Ovary (tissue), 10 donors: Measurements from ENCODE around the gene CDKN2B-AS1. TPM values are rescaled to one million over a fixed set of nuclear protein-coding genes. Genes with fewer than 3 reads are reported as not detected.
"Not testable (repeated sequence)": the region's sequence is repeated elsewhere in the genome, so short reads cannot be mapped to it uniquely, and the experiment has no call there.

Experiments
- DNase-seq, 5 donors: peaks; one replicate each; pipeline ENCODE4 v3.0.0-alpha.2; 2019 to 2020
- H3K27ac ChIP-seq, 2 donors: fragments of 200-600 bp; one replicate each; pipeline versions ENCODE4 v1.5.1 to v1.8.0; 2019 to 2022
- H3K27me3 ChIP-seq: fragments of 200-600 bp; one replicate; pipeline ENCODE4 v1.8.0; 2022
- H3K36me3 ChIP-seq: fragments of 200-600 bp; sonication (generic); one replicate; pipeline ENCODE4 v1.5.1; 2019
- H3K4me1 ChIP-seq: one replicate; pipeline ENCODE4 v1.8.1; 2013; ENCODE audit warnings: mild to moderate bottlenecking, moderate library complexity; ENCODE audit not compliant: insufficient read depth
- H3K4me3 ChIP-seq: fragments of 200-600 bp; sonication (generic); one replicate; pipeline ENCODE4 v1.5.1; 2017
- H3K9me3 ChIP-seq, 2 donors: fragments of 200-600 bp in 1 of 2; sonication (generic) in 1 of 2; one replicate each; pipeline versions ENCODE4 v1.5.1 to v1.8.1; 2013 to 2019; ENCODE audit warnings: mild to moderate bottlenecking in 1 of 2, moderate library complexity in 1 of 2
- EP300 ChIP-seq: sonication (generic); formaldehyde crosslinking; IDR thresholded peaks from one replicate; pipeline ENCODE4 v1.6.1; 2017; ENCODE audit warnings: antibody characterized with exemption
- POLR2A ChIP-seq: fragments of 450-650 bp; IDR thresholded peaks from one replicate; pipeline ENCODE4 v1.6.1; 2017; ENCODE audit warnings: antibody characterized with exemption, mild to moderate bottlenecking, moderate library complexity
- WGBS, 3 donors: extraction: QIAGEN DNeasy Blood & Tissue Kit in 1 of 3; methylation state at CpG; one replicate each; pipeline versions ENCODE4 v1.1.5 to v1.1.7; 2013 to 2017; 5-methylcytosine and 5-hydroxymethylcytosine counted together
- intact Hi-C, 4 donors: fragments of 100-400 bp; cut with DNase I; formaldehyde crosslinking; loops; one replicate each; pipeline versions ENCODE4 v1.11.0 to v1.15.1; 2022 to 2023
- long read RNA-seq, 3 donors: library from polyadenylated mRNA in 2 of 3; unstranded in 2 of 3; transcript quantifications; one replicate each; pipeline ENCODE4 v2.0.0 and lab custom pipeline, GENCODE V29; 2021 to 2026
- polyA plus RNA-seq, 2 donors: library from polyadenylated mRNA; stranded (reverse); fragments of 200-250 nt in 1 of 2; fragments of 350-450 nt in 1 of 2; fragmentation: Illumina TruSeq in 1 of 2; extraction: RNeasy Lipid Tissue Mini Kit (QIAGEN cat#74804) in 1 of 2; gene quantifications; one replicate each; pipeline ENCODE4 v1.2.3, GENCODE V29; 2013 to 2014
- total RNA-seq, 7 donors: library from RNA; depleted of rRNA in 2 of 7; stranded (reverse); fragments of >200 nt in 2 of 7; fragmentation: NEBNext Ultra II Directional in 3 of 7; extraction: Animal tissue kit (Norgen Biotek cat#: 25700) in 3 of 7; gene quantifications; one replicate each; pipeline versions ENCODE4 v1.1.0 to v1.2.4, GENCODE V29; 2016 to 2023
- TF ChIP-seq, protein P1 (sequence below), 3 donors: fragments of 450-650 bp in 2 of 3; fragments of 200-600 bp in 1 of 3; IDR thresholded peaks; one replicate each; pipeline versions ENCODE4 v1.5.1 to v1.8.0; 2016 to 2022; ENCODE audit warnings: antibody characterized with exemption in 3 of 3, mild to moderate bottlenecking in 1 of 3
- donor health status: DM: no; HTN: no; CAD: no; lungs with moderate emphysema.
- donor health status: DM: no; HTN: no; CAD: no.
- donor health status: Bipolar disorder and iron deficiency.
- donor health status: DM: yes; HTN: yes; CAD: no.
- donor health status: DM: no; HTN: no; CAD: no.
- donor health status: DM: yes; HTN: yes; CAD: no.

The CDKN2B-AS1 gene
- total RNA-seq, result 1 to 10 TPM in 3 of 7 donors, under 1 TPM in 3, not detected in 1; 0.51 to 2.1 (median 0.82) TPM
- polyA plus RNA-seq, result under 1 TPM; 0.06 to 0.32 TPM
- long read RNA-seq, donor 1, partial matches to known transcripts, result 0 of 1 reads
- long read RNA-seq, donor 1, other reads (novel, unspliced or antisense), result 1 of 1 reads
- long read RNA-seq, donor 2, result 0 reads
- long read RNA-seq, donor 3, result 0 reads

DNA sequence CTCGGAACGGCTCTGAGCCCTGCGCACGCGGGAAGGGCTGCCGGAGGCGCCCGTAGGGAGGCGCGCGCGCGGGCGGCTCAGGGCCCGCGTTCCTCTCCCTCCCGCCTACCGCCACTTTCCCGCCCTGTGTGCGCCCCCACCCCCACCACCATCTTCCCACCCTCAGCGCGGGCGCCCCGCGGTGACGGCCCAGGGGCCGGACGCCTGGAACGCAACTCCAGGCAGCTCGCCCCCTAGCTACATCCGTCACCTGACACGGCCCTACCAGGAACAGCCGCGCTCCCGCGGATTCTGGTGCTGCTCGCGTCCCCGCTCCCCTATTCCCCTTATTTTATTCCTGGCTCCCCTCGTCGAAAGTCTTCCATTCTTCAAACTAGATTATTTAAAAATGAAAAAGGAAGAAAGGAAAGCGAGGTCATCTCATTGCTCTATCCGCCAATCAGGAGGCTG is at the start of gene CDKN2B-AS1:
Gene CDKN2B-AS1 (plus strand): TSS at position 236 of the 450 bp plus-strand sequence.
- Histone ChIP-seq H3K36me3 (no peaks in the 10 kb centered on the region), H3K27me3 (no peaks in the 10 kb centered on the region), H3K4me3 (peak within 1 kb of the TSS; percentile 77), H3K4me1 (peaks cover 3% of the 10 kb centered on the region), H3K9me3 (no peaks in the 10 kb centered on the region), H3K27ac (peak within 1 kb of the TSS; percentile 41 to 51)
- TF ChIP-seq POLR2A (no peak), EP300 (no peak)
- TF ChIP-seq, protein P1, sequence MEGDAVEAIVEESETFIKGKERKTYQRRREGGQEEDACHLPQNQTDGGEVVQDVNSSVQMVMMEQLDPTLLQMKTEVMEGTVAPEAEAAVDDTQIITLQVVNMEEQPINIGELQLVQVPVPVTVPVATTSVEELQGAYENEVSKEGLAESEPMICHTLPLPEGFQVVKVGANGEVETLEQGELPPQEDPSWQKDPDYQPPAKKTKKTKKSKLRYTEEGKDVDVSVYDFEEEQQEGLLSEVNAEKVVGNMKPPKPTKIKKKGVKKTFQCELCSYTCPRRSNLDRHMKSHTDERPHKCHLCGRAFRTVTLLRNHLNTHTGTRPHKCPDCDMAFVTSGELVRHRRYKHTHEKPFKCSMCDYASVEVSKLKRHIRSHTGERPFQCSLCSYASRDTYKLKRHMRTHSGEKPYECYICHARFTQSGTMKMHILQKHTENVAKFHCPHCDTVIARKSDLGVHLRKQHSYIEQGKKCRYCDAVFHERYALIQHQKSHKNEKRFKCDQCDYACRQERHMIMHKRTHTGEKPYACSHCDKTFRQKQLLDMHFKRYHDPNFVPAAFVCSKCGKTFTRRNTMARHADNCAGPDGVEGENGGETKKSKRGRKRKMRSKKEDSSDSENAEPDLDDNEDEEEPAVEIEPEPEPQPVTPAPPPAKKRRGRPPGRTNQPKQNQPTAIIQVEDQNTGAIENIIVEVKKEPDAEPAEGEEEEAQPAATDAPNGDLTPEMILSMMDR (IDR thresholded peaks at IDR 0.05), result no peak
- peak; percentile 28 to 56 (median 38) for DNase-seq
- 0 to 1% (median 0%) methylated on average over 28 to 43 of the region's 43 CpGs for WGBS, 3 donors
- intact Hi-C loops, result no loop called here

DNA sequence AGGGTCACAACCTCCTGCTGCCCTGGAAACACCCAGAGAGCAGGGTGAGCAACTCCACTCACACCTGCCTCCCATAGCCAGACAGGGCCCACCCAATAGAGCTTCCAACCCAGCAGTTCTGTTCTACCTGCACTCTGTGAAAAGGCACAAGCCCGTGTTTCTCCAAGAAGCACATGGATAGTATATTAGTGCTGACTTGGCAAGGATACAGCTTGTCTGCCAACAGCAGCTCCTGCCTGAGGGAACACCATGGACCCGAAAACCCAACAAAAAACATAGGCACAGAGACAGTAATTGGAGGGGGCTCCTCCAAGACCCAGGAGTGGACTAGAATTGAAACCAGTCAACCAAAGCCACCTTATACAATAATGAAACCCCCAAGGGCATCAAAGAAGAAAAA is 49.0 kb upstream of the CDKN2B-AS1 start:
- Histone ChIP-seq H3K27me3 (no peaks in the 10 kb centered on the region), H3K27ac (no peak overlapping the region), H3K4me3 (no peak overlapping the region), H3K9me3 (no peaks in the 10 kb centered on the region), H3K4me1 (no peaks in the 10 kb centered on the region), H3K36me3 (no peaks in the 10 kb centered on the region)
- WGBS, 3 donors, result 87 to 92% (median 90%) methylated on average over 2 of the region's 2 CpGs
- no peak for DNase-seq
- TF ChIP-seq, protein P1 (IDR thresholded peaks at IDR 0.05), result no peak
- no peak for TF ChIP-seq EP300
- no peak for TF ChIP-seq POLR2A
- intact Hi-C loops, result no loop called here

DNA sequence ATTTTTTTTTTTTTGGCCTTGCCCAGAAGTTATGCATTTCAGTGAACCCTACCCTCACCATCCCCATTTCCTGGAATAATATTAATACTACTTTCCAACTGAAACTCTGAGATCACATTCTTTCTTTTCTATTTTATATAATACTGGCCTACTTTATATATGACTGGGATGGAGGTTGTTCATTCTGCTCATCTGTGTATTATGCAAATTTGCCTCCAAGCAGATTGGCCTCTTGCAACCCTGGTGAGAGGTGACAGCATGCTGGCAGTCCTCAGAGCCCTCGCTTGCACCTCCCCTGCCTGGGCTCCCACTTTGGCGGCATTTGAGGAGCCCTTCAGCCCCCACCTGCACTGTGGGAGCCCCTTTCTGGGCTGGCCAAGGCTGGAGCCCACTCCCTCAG is 35.8 kb upstream of the CDKN2B-AS1 start:
- intact Hi-C loops, result no loop called here
- H3K36me3 ChIP-seq, result no peaks in the 10 kb centered on the region
- TF ChIP-seq POLR2A (no peak), EP300 (no peak)
- TF ChIP-seq, protein P1 (IDR thresholded peaks at IDR 0.05), result no peak
- 76 to 81% (median 78%) methylated on average over 2 of the region's 2 CpGs for WGBS, 3 donors
- H3K27ac ChIP-seq, result no peak overlapping the region
- no peaks in the 10 kb centered on the region for H3K27me3 ChIP-seq
- no peaks in the 10 kb centered on the region for H3K4me1 ChIP-seq
- H3K4me3 ChIP-seq, result no peak overlapping the region
- DNase-seq, result no peak
- no peaks in the 10 kb centered on the region for H3K9me3 ChIP-seq

DNA sequence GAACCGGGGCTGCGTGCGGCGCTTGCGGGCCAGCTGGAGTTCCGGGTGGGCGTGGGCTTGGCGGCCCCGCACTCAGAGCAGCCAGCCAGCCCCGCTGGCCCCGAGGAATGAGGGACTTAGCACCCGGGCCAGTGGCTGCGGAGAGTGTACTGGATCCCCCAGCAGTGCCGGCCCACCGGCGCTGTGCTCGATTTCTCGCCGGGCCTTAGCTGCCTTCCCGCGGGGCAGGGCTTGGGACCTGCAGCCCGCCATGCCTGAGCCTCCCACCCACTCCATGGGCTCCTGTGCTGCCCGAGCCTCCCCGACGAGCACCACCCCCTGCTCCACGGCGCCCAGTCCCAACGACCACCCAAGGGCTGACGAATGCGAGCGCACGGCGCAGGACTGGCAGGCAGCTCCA is 35.3 kb upstream of the CDKN2B-AS1 start:
- H3K36me3 ChIP-seq, DNase-seq, H3K4me3 ChIP-seq, H3K27ac ChIP-seq, H3K4me1 ChIP-seq, H3K27me3 ChIP-seq, H3K9me3 ChIP-seq, intact Hi-C loops: not testable (repeated sequence)
- WGBS, 3 donors, result 92 to 95% (median 92%) methylated on average over 18 to 30 of the region's 33 CpGs

DNA sequence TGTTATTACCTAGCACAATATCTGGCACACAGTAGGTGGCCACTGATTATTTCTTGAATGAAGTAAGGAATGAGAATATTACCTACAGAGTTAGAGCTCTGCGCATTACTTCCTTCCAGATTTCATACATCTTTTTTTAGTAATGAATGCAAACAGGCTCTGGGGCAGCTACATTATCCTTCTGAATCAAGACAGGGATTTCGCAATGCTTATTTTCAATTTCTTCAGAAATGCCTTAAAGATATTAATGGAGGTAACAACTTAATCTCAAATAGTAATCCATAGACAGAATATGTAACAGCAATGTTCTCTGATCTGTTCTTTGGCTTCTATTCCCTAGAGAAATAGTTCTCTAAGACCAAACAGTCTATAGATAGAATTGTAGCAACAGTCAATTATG is 33.0 kb upstream of the CDKN2B-AS1 start:
- no peak for DNase-seq
- Histone ChIP-seq H3K9me3 (peaks cover 0 to 12% of the 10 kb centered on the region in 2 donors), H3K27ac (no peak overlapping the region), H3K4me1 (no peaks in the 10 kb centered on the region), H3K27me3 (no peaks in the 10 kb centered on the region), H3K36me3 (no peaks in the 10 kb centered on the region), H3K4me3 (no peak overlapping the region)
- TF ChIP-seq EP300 (no peak), POLR2A (no peak)
- TF ChIP-seq, protein P1 (IDR thresholded peaks at IDR 0.05), result no peak
- 91 to 93% (median 92%) methylated on average over 2 of the region's 2 CpGs for WGBS, 3 donors
- intact Hi-C loops, result no loop called here
